Spleen (tissue), 7 donors: Measurements from ENCODE around the gene RAD51B.

ENCODE experiments used
- CTCF ChIP-seq, 11 experiments: fragments of 200-600 bp in 7 of 11; fragments of 450-650 bp in 4 of 11; sonication (generic) in 4 of 11; IDR thresholded peaks in 8 of 11; conservative IDR thresholded peaks in 3 of 11; 1 replicate in 7 of 11; 2 replicates in 4 of 11; pipeline versions ENCODE4 v1.4.0 to v1.8.0; 2016 to 2021; ENCODE audit warnings: antibody characterized with exemption in 11 of 11, inconsistent platforms in 4 of 11, mild to moderate bottlenecking in 1 of 11
- POLR2A ChIP-seq, 3 donors: fragments of 450-650 bp; IDR thresholded peaks; one replicate each; pipeline ENCODE4 v1.5.1; 2017; ENCODE audit warnings: antibody characterized with exemption in 3 of 3, mild to moderate bottlenecking in 1 of 3
- POLR2AphosphoS5 ChIP-seq, 3 donors: sonication (generic); formaldehyde crosslinking; IDR thresholded peaks; one replicate each; pipeline ENCODE4 v1.5.1; 2017; ENCODE audit warnings: antibody characterized with exemption in 3 of 3
- donor health status: DM: no; HTN: no; CAD: no; lungs with moderate emphysema.
- donor health status: DM: no; HTN: no; CAD: no.
- donor health status: DM: no; HTN: no; CAD: no.

GRCh38 chr14:68042586-68043210 is 223.1 kb downstream of the RAD51B start:
- TF ChIP-seq CTCF (IDR thresholded peaks at IDR 0.05 in 8 of 11, conservative IDR thresholded peaks at IDR 0.05 in 3 of 11): no peak
- no peak for TF ChIP-seq POLR2A (IDR thresholded peaks at IDR 0.05)
- TF ChIP-seq POLR2AphosphoS5 (IDR thresholded peaks at IDR 0.05): no peak
